Measurements from ENCODE around the gene NHS. TPM values are rescaled to one million over a fixed set of nuclear protein-coding genes. Genes with fewer than 3 reads are reported as not detected.

NHS gene
- total RNA-seq, 4 donors from 2014 or later = 2.4 to 5.4 (median 4.0) TPM

DNA sequence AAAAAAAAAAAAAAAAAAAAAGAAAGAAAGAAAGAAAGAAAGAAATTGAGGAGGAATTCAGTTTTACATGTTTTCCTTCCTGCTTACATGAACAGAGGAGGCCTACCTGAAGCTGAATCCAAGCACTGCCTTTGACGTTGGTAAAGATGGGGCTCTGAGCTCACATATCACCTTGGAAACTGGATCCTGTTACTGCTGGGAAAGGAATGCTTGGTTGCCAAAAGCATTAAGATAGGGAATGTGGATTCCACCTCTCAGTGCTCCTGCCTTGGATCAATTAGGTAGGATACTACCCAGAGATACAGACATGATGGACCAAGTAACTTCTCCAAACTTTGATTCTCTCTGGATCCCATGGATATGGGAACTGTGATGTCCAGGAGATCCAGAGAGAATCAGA is 50.6 kb downstream of the NHS start:
- WGBS, 2 donors = 67 to 90% methylated on average over 1 of the region's 1 CpG
- TF ChIP-seq, protein P1, sequence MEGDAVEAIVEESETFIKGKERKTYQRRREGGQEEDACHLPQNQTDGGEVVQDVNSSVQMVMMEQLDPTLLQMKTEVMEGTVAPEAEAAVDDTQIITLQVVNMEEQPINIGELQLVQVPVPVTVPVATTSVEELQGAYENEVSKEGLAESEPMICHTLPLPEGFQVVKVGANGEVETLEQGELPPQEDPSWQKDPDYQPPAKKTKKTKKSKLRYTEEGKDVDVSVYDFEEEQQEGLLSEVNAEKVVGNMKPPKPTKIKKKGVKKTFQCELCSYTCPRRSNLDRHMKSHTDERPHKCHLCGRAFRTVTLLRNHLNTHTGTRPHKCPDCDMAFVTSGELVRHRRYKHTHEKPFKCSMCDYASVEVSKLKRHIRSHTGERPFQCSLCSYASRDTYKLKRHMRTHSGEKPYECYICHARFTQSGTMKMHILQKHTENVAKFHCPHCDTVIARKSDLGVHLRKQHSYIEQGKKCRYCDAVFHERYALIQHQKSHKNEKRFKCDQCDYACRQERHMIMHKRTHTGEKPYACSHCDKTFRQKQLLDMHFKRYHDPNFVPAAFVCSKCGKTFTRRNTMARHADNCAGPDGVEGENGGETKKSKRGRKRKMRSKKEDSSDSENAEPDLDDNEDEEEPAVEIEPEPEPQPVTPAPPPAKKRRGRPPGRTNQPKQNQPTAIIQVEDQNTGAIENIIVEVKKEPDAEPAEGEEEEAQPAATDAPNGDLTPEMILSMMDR (IDR thresholded peaks at IDR 0.05) = no peak
- TF ChIP-seq POLR2A (IDR thresholded peaks at IDR 0.05) = no peak
- DNase-seq (ENCODE audit: low spot score in 2 of 2) = no peak
- intact Hi-C loops (cut with DNase I; ENCODE audit: low total_unique reads) = no loop called here
- no peak overlapping the region for H3K4me3 ChIP-seq (ENCODE audit: low read depth, poor library complexity, severe bottlenecking)

DNA sequence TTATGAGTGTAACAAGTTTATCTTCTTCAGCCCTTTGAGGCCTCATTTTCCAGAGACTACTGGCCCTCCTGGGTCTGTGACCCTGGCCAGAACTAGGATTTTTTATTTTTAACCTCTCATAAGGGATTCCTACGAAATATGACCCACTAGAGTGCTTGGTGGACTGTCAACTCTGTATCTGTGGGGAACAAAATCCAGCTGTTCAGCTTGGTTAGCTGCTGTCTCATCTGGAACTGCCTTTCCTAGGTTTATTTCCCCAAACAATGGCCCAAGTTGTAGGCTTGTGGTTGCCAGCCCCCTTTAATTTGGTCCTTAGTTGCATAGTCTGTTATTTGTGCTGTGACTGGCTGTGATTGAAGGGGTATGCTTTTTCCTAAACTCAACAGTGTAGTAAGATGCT is 56.2 kb downstream of the NHS start:
- 50 to 81% methylated on average over 1 of the region's 1 CpG for WGBS, 2 donors
- DNase-seq (ENCODE audit: low spot score in 2 of 2) = no peak
- intact Hi-C loops (cut with DNase I; ENCODE audit: low total_unique reads) = no loop called here
- H3K4me3 ChIP-seq (ENCODE audit: low read depth, poor library complexity, severe bottlenecking) = no peak overlapping the region
- TF ChIP-seq, protein P1 (IDR thresholded peaks at IDR 0.05) = no peak

DNA sequence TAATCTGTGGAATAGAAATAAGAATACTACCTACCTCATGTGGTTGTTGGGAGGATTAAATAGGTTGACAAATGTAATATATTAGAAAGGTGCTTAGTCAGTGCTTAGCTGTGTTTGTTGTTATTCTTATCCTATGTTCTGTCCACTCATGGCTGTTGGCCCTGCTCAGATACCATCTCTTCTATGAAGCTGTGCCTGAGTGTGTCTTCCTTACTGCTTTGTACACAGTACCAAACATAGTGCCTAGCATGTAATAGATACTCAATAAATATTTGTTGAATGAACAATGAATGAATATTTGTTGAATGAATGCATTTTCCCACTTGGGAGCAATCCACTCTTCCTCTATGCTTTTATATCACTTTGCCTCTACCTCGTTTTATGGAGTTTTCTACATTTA is 57.2 kb downstream of the NHS start:
- 24 to 78% methylated on average over 1 of the region's 1 CpG for WGBS, 2 donors
- TF ChIP-seq POLR2A (IDR thresholded peaks at IDR 0.05) = no peak
- TF ChIP-seq, protein P1 (IDR thresholded peaks at IDR 0.05) = no peak
- intact Hi-C loops (cut with DNase I; ENCODE audit: low total_unique reads) = no loop called here
- H3K4me3 ChIP-seq (ENCODE audit: low read depth, poor library complexity, severe bottlenecking) = no peak overlapping the region
- no peak for DNase-seq (ENCODE audit: low spot score in 2 of 2)

DNA sequence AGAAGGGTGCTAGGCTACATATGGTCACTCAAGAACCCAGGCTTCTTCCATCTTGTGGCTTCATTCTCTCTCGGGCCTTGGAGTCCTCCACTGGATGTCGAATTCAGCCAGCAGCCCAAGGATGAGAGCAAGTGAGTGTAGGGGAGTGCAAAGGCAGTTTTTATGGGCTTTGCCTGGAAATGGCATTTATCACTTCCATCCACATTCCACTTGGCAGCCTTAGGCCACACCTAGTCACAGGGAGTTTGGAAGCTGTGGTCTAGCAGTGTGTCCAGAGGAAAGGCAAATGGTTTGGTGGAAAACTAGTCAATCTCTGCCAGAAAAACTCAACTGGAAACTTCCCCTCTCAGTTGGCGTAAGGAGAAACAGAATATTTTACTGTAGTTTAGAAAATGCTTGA is 59.0 kb downstream of the NHS start:
- 83 to 93% methylated on average over 3 of the region's 3 CpGs for WGBS, 2 donors
- intact Hi-C loops (cut with DNase I; ENCODE audit: low total_unique reads) = no loop called here
- TF ChIP-seq, protein P1 (IDR thresholded peaks at IDR 0.05) = no peak
- TF ChIP-seq POLR2A (IDR thresholded peaks at IDR 0.05) = no peak
- DNase-seq (ENCODE audit: low spot score in 2 of 2) = no peak
- no peak overlapping the region for H3K4me3 ChIP-seq (ENCODE audit: low read depth, poor library complexity, severe bottlenecking)

DNA sequence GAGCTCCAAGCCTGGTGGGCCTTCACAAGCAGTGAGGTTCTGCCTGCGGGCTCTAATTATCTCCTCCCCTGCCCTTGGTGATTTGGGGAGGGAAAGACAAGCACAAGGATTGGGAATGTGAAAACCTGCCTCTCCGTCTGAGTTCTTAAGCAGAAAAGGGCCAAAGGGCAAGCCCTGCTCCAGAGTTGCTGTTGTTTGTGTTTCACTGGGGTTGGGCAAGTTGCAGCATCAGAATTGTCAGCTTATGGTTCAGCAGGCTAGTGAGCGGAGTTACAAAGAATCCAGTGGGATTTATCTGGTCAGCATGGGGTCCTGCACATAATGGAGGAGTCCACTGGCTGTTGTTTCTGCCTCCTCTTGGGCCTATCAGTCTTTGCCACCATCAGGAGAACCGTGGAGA is 60.5 kb downstream of the NHS start:
- H3K4me3 ChIP-seq (ENCODE audit: low read depth, poor library complexity, severe bottlenecking) = no peak overlapping the region
- no peak for DNase-seq (ENCODE audit: low spot score in 2 of 2)
- WGBS, 2 donors = 72 to 74% methylated on average over 3 to 4 of the region's 4 CpGs
- intact Hi-C loops (cut with DNase I; ENCODE audit: low total_unique reads) = no loop called here
- no peak for TF ChIP-seq POLR2A (IDR thresholded peaks at IDR 0.05)
- TF ChIP-seq, protein P1 (IDR thresholded peaks at IDR 0.05) = no peak

DNA sequence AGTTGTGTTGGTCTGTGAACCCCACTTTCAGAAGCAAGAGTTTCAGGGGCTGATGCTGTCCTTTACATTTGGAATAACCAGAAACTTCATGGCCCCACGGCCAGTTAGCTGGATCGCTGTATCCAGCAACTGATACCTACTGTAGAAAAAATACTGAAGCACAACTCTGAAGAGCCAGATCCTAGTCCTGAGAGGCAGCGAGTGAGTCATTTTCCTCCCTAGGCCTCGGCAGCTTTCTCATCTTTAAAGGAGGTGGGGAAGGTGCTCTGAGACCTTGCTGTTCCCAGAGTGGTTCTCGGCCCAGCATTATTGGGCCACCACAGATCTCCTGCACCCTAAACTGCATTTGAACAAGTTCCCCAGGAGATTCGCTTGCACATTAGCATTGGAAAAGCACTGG is 63.2 kb downstream of the NHS start:
- no peak for DNase-seq (ENCODE audit: low spot score in 2 of 2)
- intact Hi-C loops (cut with DNase I; ENCODE audit: low total_unique reads) = no loop called here
- H3K4me3 ChIP-seq (ENCODE audit: low read depth, poor library complexity, severe bottlenecking) = no peak overlapping the region
- TF ChIP-seq, protein P1 (IDR thresholded peaks at IDR 0.05) = no peak
- no peak for TF ChIP-seq POLR2A (IDR thresholded peaks at IDR 0.05)
- WGBS, 2 donors = 88 to 89% methylated on average over 6 of the region's 6 CpGs
